GDM1 (cell line): Measurements from ENCODE around the gene CCDC70.
"Not testable (repeated sequence)": the region's sequence is repeated elsewhere in the genome, so short reads cannot be mapped to it uniquely, and the experiment has no call there.

ENCODE experiments used
- DNase-seq: peaks from one replicate; lab custom pipeline; 2025; lab: John Stamatoyannopoulos, UW

CCDC70 gene

DNA sequence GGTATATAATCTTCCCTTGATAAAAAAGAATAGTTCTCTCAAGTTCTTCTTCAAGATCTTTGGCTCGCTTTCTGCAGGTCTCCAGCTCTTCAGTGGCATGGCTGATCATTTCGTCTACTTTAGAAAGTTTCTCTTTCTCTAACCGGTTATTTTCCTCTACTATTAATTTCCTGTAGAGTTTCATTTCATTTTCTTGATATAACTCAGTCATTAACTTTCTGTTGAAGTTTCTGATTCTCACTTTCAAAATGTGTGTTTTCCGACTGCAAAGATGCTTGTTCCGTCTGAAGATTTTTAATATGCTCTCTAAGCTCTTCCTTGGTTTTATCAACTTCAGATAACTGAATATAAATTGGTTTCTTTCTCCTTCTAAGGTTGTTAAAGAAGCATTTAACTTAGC, 47.5 kb downstream of the CCDC70 start:
- DNase-seq: not testable (repeated sequence)

DNA sequence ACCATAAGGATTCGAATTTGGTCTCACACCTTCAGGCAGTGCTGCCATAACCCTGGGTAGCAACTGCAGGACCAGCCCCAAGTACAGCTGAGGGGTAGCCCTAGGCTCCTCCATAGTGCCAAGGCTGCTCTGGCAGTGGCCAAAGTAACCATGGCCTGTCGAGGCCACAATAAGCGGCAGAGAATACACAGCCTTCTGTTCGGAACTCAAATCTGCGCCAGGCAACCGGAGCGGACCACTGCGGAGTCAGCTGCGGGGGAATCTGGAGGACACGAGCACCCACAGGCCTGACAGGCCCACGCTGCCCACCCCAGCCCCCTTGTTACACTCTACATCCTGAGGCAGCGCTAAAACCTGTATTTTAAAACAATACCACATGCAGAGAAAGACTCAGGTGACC, 48.7 kb downstream of the CCDC70 start:
- DNase-seq: no peak

DNA sequence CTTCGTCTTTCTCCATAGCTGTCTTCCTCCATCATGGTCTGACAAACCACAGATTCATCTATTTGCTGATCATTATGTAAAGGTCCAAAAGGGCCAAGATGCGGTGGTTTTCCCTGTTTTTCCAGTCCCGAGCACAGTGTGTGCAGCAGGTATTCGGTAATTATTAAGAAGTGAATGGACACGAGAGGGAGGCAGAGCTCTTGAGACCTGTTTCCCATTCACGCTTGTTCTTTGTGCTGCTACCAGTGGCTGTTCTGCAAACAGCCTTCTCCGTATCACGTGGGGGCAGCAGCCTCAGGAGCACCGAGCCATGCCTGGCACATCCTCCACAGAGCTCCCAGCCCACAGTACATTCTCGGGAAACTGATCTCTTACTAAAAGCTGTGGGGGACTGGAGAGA, 50.3 kb downstream of the CCDC70 start:
- DNase-seq: no peak

DNA sequence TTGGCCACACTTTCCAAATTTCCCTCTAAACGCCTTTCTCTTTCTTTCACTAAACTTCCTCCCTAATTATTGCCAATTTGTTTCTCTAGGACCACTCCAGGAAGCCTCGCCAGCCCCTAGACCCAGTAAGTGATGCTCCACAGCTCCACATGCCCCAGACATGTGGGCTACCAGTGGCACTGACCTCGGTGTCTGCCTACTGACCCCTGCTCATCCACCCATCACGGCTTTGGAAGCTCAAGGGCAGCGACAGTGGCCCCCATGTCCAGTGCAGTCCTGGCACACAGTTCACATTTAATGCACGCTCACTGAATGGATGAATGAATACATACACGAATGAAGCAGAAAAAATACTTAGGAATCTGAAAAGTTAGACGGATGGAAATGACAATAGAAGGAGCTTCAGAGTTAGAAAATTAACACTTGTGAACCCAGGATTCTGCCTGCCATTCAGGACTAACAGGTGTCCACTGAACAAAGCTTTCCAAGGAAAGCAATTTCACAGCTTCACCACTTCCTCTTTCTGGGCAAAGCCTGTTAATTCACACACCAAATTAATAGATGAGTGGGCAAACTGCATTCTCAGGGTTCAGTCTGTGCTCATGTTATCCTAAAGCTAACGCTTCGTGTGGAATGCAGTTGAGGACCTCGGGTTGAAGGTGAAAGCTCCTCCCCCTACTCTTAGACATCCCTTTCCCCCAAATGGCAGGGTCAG, 50.9 kb downstream of the CCDC70 start:
- no peak for DNase-seq

DNA sequence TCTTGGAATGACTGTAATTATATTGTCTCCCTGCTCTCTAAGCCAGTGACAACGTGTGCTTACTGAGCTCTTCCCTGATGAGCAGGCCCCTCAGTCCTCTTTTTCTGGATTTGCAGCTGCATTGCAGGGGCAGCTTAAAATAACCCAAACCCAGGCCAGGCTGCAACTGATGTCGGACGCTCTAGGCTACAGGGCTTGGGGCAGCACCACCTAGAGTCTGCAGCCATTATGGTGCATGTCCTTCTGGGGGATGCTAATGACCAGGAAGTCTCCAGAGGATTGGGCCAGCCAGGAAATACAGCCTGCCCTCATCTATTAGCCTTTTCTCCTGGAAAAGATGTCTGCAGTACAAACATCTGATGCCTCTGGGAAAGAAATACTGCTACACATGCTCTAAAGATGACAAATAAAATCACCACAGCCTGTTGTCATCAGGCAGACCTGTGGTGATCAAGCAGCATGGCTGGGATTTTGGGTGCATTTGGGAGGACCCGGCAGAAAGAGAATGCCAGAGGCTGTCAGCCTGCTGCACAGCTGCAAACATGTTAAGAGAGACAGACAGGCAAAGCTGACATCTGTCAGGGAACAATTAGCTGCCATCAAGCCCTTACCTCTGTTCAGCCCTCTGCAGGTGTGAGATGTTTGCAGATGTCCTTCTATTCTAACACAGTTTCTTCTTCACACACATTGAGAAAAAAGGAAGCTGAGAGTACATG, 51.8 kb downstream of the CCDC70 start:
- no peak for DNase-seq

DNA sequence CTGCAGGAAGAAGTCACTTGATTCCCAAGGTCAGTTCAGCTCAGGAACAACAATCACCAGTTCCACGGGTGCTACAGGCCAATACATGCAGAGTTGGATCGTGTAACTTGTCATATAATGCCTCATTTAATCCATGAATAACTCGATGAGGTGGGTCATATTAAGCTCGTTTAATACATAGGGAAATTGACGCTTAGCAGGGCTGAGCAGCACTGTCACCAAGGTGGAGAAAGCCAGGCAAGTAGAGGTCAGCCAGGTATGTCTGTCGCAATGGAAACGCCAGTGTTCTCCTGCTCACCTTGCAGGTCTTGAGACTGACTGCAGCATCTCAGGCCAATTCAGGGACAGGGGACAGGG, 52.3 kb downstream of the CCDC70 start:
- DNase-seq: no peak
